ENCODE results near the gene CCDC144A. TPM values are rescaled to one million over a fixed set of nuclear protein-coding genes. Genes with fewer than 3 reads are reported as not detected.
"Not testable (repeated sequence)": the region's sequence is repeated elsewhere in the genome, so short reads cannot be mapped to it uniquely, and the experiment has no call there.

The CCDC144A gene
- total RNA-seq, 1 donor, result 13.8 TPM

DNA sequence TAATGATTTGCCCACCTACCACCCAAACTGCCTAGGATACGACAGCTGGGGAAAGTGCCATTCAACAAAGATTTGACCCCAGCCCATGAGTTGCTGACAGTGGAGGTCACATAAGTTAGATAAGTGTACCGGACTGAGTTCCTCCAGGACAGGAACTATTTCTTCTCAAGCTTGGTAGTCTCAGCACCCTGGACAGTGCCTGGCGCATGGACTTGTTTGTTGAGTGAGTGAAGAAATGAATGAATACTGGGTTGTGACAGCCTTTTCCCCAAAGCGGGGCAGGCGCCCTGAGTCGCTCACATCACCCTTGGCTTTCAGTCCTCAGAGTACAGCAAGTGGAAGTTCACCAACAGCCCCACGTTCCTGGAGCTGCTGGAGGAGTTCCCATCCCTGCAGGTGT, 122.1 kb downstream of the CCDC144A start:
- not testable (repeated sequence) for H3K4me3 ChIP-seq (ENCODE audit: low read depth, low read length)
- peak; percentile 50 for DNase-seq (ENCODE audit: low read depth)

DNA sequence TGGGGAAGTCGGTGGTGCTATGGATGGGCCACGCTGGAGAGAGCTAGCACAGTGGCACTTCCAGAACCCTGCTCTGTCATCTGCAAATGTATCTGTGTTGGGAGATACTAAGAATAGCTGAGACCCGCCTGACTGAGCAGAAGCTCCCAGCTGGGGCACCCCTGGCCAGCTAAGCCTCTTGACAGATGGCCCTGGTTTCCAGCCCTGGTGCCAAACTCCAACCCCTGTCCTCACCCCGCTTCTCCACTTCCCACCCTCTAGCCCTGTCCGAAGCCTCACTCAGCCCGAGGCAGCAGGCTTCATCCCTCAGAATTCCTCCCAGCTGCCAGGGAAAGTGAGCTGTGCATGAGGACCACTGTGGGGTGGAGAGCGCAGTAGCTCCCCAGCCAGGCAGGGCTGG, 124.4 kb downstream of the CCDC144A start:
- H3K4me3 ChIP-seq (ENCODE audit: low read depth, low read length), result no peak overlapping the region
- DNase-seq (ENCODE audit: low read depth), result no peak
- TF ChIP-seq, protein P1, sequence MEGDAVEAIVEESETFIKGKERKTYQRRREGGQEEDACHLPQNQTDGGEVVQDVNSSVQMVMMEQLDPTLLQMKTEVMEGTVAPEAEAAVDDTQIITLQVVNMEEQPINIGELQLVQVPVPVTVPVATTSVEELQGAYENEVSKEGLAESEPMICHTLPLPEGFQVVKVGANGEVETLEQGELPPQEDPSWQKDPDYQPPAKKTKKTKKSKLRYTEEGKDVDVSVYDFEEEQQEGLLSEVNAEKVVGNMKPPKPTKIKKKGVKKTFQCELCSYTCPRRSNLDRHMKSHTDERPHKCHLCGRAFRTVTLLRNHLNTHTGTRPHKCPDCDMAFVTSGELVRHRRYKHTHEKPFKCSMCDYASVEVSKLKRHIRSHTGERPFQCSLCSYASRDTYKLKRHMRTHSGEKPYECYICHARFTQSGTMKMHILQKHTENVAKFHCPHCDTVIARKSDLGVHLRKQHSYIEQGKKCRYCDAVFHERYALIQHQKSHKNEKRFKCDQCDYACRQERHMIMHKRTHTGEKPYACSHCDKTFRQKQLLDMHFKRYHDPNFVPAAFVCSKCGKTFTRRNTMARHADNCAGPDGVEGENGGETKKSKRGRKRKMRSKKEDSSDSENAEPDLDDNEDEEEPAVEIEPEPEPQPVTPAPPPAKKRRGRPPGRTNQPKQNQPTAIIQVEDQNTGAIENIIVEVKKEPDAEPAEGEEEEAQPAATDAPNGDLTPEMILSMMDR (IDR thresholded peaks at IDR 0.05; ENCODE audit: insufficient read depth, low read depth, low read length), result no peak

DNA sequence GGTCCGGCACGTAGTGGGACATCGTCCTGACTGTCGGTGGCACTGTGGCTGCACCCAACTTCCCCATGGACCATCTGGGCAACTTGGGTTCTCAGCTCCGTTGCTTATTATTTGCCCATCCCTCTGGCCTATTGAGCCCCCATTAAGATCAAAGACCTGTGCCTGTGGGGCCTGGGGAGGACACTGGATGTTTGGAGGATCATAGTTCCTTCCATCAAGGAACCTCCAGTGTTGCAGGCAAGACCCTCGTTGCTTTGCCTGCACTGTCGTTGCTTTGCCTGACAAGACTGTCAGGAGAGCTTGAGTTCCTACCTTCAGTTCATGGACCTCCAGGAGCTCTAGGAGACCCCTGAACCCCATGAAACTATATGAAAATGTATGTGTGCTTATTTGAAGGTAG, 127.2 kb downstream of the CCDC144A start:
- H3K4me3 ChIP-seq (ENCODE audit: low read depth, low read length), result no peak overlapping the region
- TF ChIP-seq, protein P1 (IDR thresholded peaks at IDR 0.05; ENCODE audit: insufficient read depth, low read depth, low read length), result no peak
- no peak for DNase-seq (ENCODE audit: low read depth)

DNA sequence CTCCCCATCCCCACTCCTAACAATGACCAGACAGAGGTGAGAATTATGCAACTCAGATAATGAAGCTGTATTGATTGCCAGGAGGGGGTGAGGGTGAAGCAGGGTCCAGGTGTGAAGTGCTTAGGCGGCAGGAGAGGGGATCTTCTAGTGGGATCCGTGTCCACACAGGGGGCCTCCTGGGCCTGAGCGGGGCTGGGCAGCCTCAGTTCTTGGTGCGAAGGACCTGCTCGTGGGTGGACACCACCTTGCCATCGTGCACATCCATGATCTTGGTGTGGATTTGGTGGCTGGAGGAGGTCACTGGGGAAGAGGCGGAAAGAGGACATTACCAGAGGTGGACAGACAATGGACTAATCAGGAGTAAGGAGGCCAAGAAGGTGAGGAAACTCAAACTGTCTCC, 127.9 kb downstream of the CCDC144A start:
- not testable (repeated sequence) for DNase-seq (ENCODE audit: low read depth); H3K4me3 ChIP-seq (ENCODE audit: low read depth, low read length)

DNA sequence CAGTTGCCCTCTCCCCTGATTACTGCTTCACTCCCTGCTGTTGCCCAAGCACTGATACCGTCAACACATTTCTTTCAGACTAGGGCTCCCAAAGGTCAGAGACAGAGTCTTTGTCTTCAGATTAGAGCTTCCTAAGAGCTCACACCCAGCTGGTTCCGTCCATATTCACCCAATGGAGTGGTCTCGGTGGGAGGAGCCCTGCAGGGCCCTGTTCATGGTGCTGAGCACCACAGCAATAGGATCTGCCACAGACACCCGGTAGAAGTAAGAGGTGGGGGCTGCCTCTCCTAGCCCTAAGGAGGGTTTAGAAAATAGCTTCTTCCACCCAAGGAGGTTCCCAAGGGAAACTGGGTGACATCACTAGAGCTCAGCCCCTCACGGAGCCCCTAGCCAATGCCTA, 128.3 kb downstream of the CCDC144A start:
- no peak for DNase-seq (ENCODE audit: low read depth)
- TF ChIP-seq, protein P1 (IDR thresholded peaks at IDR 0.05; ENCODE audit: insufficient read depth, low read depth, low read length), result no peak

DNA sequence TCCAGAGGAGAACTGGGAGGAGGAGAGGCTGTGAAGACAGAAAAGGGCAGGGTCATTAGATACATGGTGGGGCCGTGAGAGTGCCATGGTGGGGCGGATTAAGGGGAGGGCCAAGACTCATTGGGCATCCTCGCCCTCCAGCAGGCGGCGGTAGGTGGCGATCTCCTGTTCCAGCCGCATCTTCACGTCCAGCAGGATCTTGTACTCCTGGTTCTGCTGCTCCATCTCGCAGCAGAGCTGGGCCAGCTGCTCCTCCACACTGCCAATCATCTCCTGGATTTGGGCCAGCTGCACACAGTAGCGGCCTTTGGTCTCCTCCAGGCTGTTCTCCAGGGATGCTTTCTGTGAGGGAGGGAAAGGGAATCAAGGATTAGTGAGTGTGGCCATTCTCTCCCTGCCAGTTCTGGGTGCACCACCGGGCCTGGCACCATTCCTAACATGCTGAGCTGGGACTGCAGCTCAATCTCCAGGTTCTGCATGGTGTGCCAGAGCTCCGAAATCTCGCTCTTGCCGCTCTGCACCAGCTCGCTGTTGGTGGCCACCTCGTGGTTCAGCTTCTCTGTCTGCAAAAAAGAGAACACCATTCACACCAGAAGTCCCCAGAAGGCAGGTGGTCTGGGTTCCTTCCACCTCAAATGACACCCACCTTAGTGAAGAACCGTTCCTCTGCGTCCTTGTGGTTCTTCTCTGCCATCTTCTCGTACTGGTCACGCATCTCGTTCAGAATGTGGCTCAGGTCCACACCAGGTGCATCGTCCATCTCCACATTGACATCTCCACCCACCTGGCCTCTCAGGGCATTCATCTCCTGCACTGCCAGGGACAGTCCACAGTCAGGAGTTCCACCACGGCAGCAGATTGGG, 129.0 kb downstream of the CCDC144A start:
- DNase-seq (ENCODE audit: low read depth), result no peak
- no peak overlapping the region for H3K4me3 ChIP-seq (ENCODE audit: low read depth, low read length)
- TF ChIP-seq, protein P1 (IDR thresholded peaks at IDR 0.05; ENCODE audit: insufficient read depth, low read depth, low read length), result no peak

More for the DNA sequence above, 128.3 kb downstream of the CCDC144A start:
- no peak overlapping the region for H3K4me3 ChIP-seq (ENCODE audit: low read depth, low read length)

DNA sequence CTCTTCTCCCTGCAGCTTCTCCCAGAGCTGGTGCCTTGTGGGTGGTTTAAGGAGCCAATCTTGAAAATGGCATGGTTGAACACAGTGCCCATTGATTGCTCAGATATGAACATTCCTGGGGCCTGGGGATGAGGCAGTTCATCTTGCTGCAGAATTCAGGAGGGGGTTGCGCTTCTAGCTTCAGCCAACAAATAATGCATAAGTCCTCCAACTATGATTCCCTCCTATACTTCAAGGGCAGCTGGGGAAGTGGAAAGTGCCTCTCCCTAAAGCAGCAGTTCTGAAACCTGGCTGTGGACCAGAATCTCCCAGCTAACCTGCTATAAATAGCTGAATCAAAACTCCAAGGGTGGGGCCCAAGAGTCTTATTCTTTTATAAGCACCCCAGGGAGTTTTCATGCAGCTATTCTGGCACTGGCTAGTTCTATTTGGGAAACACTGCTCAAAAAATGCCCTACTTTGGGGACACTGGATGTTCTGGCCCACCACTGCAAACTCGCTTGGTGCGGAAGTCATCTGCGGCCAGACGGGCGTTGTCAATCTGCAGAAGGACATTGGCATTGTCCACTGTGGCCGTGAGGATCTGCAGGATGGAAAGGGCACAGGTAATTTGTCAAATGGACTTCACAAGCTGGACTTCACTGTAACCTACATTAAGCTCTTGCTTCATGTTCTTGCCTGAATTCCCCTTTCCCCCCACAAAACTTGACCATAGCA, 130.3 kb downstream of the CCDC144A start:
- no peak overlapping the region for H3K4me3 ChIP-seq (ENCODE audit: low read depth, low read length)
- DNase-seq (ENCODE audit: low read depth), result no peak

More for the DNA sequence above, 130.3 kb downstream of the CCDC144A start:
- TF ChIP-seq, protein P1 (IDR thresholded peaks at IDR 0.05; ENCODE audit: insufficient read depth, low read depth, low read length), result no peak
